ENCODE data around the gene SV2B.
A peak's percentile ranks its signal among the peaks of the same experiment; 100 is the strongest.

Gene SV2B

GRCh38 chr15:91263632-91264531 is 163.8 kb downstream of the SV2B start:
- DNase-seq, result peak in 15 of 56 donors; percentile 4 to 57 (median 26)

DNA sequence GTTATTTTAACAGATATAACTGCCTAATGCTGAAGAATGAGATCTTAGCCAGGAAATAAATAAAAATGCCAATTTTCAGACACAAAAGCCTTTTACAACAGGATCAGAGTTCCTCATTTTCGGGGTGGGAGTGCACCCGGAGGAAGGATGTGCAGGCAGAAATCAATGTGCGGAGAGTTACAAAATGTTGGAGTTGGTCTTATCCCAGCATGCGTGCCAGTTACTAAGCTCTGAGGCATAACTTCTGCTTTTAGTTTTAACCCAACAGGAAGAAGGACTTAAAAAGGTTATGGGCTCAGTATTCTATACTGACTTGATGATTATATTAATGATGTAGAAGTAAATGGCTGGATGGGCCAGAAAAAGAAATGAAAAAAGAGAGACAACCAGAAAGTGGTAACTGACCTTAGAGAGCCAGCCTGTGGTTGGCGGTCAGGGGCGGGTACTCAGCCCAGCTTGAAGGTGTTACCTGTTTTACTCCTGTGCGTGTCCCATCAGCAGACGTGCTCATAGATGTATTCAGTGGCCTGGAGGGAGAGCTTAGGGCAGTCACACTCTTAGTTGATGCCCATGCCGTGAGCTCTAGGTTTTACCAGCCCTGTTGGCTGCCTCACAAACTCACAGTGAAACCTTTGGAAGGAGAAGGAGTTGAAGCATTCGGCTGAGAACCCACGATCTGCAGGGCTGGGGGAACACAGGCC is 164.7 kb downstream of the SV2B start:
- no peak for DNase-seq

- no peak for DNase-seq
Measured at GRCh38 chr15:91265416-91265940, 165.4 kb downstream of the SV2B start.

DNA sequence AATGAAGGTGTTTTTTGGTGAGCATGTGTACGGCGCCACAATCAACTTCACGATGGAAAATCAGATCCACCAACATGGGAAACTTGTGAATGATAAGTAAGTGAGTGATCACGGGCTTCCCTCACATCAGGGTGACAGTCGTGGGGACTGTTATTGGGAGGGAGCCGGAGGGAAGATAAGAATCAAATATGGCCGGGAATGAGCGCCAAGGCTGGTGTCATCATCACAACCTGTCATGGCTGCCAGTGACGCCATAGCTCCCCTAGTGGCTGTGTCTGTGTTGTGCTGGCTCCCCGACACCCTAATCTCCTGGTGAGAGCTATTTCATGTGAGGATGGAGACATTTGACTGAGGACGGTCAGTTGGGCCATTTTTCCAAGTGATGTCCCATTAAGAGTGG is 168.5 kb downstream of the SV2B start:
- DNase-seq, result no peak

GRCh38 chr15:91270747-91271146 is 170.7 kb downstream of the SV2B start:
- no peak for DNase-seq

DNA sequence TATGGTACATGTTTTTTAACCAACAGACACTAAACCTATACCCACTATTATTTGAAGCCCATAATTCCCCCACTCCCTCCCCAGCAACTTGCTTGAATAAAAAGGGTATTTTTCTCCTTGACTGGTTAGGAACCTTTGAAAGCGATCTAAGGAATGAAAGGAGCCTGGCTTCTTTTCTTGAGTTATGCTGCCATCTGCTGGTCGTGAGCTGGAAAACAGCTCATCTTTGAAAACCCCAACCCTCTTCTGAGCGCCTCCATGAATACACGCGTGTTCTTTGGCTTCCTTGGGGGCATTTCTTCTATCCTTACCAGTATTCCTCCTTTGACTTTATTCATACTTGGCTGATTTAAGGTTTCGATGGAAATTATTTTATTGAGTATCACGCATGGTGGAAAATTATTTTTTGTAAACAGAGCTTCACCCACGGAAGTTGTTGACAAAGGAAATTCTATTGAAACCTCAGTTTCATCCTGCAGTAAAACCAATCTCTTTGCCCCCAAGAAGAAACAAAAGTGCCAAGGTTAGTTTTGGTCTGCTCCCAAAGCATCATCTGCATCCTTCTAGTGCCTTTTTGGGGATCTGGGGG is 171.6 kb downstream of the SV2B start:
- peak in 41 of 56 donors; percentile 2 to 77 (median 35) for DNase-seq

- no peak for DNase-seq
Measured at GRCh38 chr15:91275844-91276243, 175.8 kb downstream of the SV2B start.

GRCh38 chr15:91278951-91279350 is 178.9 kb downstream of the SV2B start:
- DNase-seq, result no peak

DNA sequence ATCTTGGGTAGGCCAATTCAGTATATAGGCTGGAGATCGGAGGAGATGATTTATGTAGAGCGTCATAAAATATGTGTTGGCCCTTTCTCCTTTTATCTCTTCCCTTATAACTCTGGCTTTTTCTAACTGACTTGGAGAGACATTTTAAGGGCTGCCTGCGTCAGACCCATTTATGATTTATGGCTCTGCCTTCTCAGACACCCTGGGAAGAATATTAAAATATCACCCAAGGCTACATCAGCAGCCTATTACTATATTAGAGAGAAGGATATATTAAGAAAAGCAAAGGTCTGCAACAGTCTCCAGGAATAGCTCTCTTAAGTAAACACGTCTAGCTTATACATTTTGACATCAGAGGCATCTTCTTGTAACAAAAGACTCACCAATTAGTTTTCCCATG is 179.4 kb downstream of the SV2B start:
- no peak for DNase-seq

GRCh38 chr15:91281947-91282346 is 181.9 kb downstream of the SV2B start:
- DNase-seq, result no peak

DNA sequence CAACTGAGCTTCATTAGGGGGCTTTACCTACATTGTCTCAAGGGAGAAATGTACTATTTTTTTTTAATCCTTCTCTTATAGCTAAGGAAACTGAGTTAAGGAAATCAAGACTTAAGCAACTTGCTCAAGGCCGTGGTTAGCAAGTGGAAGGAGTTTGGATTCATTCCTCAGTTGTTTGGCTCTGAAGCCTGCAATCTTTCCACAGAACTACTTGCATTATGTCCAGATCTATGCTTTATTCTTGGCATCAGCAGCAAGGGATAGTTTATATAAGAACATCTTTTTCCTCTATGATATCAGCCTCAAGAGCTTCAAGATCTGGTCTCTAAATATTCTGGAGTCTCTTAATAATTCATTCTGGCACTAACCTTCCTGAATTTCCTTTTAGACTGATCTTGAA is 182.4 kb downstream of the SV2B start:
- no peak for DNase-seq

DNA sequence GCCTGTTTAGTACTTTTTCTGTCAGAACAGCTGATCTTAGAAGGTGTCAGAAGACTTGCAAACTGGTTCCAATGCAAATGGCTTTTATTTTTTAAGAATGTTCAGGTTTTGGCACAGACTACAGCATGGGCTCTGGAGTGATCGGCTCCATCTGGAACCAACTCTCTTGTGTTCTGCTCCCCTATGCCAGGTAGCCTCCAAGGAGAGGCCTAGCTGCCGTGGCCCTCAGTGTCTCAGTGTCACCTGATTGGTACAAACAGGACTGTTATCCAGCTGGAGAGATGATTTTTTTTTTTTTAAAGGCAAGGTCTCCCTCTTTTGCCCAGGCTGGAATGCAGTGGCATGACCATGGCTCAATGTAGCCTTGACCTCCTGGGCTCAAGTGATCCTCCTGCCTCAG is 183.1 kb downstream of the SV2B start:
- no peak for DNase-seq

DNA sequence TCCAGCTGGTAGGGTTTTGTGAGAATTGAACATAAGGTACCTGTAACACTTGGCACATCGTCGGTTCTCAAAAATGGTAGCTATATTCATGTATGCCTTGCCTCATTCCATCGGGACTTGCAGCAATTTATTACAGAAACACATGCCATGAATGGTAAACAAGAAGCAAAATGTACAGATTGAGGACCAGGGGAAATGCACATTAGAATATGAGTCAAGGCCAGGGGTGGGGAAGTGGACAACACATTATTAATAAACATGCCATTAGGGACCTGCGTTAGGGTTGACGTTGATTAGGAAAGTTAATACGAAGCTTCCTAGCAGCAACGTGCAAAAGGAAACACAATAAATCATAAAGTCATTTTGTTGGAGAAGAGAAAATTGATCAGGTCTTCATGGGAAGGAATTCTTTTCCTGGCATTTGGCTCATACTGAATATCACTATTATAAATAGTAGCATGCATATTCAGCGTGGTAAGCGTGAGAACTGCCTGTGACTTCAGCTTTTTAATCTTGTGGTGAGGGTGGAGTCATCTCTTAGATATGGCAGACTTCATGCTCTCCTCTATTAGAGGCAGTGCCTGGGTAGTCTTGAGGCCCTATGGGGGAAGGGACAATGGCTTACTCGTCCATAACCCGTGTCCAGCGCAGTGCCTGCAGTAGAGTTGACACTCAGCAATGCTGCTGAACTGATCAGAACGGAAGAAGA is 184.9 kb downstream of the SV2B start:
- DNase-seq, result no peak

DNA sequence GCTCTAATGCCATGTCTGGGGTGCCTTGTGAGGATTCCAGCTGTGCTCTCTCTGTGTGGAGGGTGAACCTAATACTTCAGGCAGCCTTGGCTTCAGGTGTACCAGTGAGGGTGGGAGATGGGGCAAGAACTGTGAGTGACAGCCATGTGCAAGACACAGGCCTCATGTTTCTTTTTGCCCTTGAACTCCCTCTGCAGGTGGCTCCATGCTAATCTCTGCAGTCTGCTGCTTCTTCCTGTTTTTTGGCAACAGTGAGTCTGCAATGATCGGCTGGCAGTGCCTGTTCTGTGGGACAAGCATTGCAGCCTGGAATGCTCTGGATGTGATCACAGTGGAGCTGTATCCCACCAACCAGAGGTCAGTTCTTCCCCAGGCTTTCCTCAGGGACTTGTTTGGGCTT is 189.3 kb downstream of the SV2B start:
- DNase-seq, result no peak

DNA sequence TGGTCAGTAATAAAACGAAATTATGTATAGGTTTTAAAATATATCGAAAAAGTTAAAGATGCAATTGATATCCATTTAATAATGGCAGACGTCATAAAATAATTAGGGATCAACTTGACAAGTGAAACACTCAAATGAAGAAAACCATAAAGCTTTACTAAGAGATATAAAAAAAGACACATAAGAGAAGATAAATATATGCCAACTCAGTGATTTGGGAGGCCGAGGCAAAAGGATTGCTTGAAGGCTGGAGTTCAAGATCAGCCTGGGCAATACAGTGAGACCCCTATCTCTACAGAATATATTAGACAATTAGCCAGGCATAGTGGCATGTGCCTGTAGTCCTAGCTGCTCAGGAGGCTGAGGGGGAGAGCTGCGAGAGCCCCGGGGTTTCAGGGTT is 190.5 kb downstream of the SV2B start:
- no peak for DNase-seq

GRCh38 chr15:91291673-91292072 is 191.6 kb downstream of the SV2B start:
- DNase-seq, result peak in 2 of 56 donors; percentile 5 to 9

DNA sequence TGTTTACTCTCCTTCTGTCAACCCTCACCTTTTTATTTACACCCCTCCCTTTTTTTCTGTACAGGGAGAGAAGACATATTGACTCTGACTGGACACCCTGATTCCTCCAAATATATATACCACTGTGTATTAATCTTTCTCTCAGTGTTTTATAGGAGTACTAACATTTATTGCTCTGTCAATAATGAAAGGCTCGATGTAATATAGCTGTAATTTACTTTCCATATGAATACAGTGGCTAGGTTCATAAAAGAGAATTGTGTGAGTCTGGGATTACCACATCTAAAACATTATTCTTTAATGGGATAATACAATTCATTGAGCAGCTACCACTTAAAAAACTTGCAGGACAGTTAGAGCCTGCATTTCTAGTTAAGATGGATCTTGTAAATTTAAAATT is 194.3 kb downstream of the SV2B start:
- DNase-seq, result no peak

- no peak for DNase-seq
Measured at GRCh38 chr15:91294795-91295194, 194.7 kb downstream of the SV2B start.

DNA sequence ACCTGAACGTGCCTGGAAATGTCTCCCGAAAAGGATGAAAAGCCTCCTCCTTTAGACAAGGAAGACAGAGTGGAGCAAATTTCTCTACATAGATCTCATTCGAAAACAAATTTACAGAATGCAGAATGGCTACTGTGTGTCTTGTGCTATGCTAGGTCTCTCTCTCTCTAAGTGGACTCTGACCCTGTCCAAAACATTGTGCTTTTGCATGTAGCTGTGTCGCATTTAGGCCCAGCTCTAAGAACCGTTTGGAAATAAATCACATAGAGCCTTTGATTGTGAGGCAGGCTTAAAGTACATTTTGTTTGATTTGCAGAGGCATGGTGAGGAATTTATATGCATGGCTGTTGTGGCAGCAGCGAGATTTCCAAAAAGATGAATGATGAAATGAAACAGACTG is 198.0 kb downstream of the SV2B start:
- DNase-seq, result no peak

DNA sequence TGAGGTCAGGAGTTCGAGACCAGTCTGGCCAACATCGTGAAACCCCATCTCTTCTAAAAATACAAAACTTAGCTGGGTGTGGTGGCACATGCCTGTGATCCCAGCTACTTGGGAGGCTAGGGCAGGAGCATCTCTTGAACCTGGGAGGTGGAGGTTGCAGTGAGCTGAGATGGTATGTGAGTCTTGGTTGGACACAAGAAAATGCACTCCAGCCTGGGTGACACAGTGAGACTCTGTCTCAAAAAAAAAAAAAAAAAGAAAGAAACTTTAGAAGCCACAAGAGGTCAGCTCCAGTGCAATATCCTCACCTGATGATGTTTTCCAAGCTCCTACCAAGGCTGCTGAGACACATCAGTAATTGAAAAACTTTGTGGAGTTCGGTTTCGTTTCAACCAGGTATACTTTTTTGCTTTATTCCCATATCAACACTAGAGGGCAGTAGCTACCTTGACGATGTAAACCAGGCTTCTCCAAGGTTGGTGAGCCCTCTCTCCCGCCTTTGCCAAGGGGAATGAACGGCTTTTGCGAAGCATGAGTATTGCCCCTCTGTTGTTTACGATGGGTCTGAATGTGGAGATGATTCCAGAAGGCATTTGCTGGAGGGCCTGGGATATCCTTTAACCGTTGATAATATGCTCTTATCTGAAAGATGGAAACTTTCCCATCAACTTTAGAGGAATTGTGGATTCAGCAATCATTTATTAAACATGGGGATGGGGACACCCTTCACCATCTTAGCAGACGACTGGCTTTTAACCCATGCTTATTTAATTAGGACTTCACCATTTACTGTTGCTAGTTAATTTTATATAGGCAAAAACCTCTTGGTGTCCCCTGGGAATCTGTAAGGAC is 202.8 kb downstream of the SV2B start:
- DNase-seq, result peak in 32 of 56 donors; percentile 1 to 44 (median 17)
